Esophagus muscularis mucosa (tissue), 4 donors: ENCODE data around the gene DMRTC2. TPM values are rescaled to one million over a fixed set of nuclear protein-coding genes. Genes with fewer than 3 reads are reported as not detected.

ENCODE experiments used
- DNase-seq: peaks from one replicate; pipeline ENCODE4 v3.0.0-alpha.2; 2017; ENCODE audit errors: extremely low spot score
- H3K27ac ChIP-seq, 4 donors: fragments of 200-600 bp; sonication (generic); replicated peaks in 1 of 4; 1 replicate in 3 of 4; 2 replicates in 1 of 4; pipeline ENCODE4 v1.5.1; 2016 to 2019; ENCODE audit warnings: mild to moderate bottlenecking in 1 of 4
- H3K27me3 ChIP-seq, 4 donors: fragments of 200-600 bp; sonication (generic); one replicate each; pipeline versions ENCODE4 v1.5.1 to v1.6.0; 2016 to 2019
- H3K36me3 ChIP-seq, 4 donors: fragments of 200-600 bp; sonication (generic); one replicate each; pipeline ENCODE4 v1.5.1; 2016 to 2019
- H3K4me1 ChIP-seq, 4 donors: fragments of 200-600 bp; sonication (generic); one replicate each; pipeline ENCODE4 v1.5.1; 2016 to 2019
- H3K4me3 ChIP-seq, 4 donors: fragments of 200-600 bp; sonication (generic); 1 replicate in 2 of 4; 2 replicates in 2 of 4; pipeline ENCODE4 v1.5.1; 2016 to 2019; ENCODE audit warnings: mild to moderate bottlenecking in 4 of 4, moderate library complexity in 1 of 4
- H3K9me3 ChIP-seq, 4 donors: fragments of 200-600 bp; sonication (generic); 1 replicate in 3 of 4; 2 replicates in 1 of 4; pipeline ENCODE4 v1.5.1; 2016 to 2019
- CTCF ChIP-seq, 3 experiments: fragments of 200-600 bp in 2 of 3; fragments of 450-650 bp in 1 of 3; sonication (generic) in 2 of 3; IDR thresholded peaks; one replicate each; pipeline ENCODE4 v1.5.1; 2017 to 2019; ENCODE audit warnings: antibody characterized with exemption in 3 of 3, mild to moderate bottlenecking in 2 of 3, moderate library complexity in 1 of 3
- EP300 ChIP-seq: sonication (generic); formaldehyde crosslinking; IDR thresholded peaks from one replicate; pipeline ENCODE4 v1.6.1; 2017; ENCODE audit warnings: antibody characterized with exemption
- POLR2A ChIP-seq: fragments of 450-650 bp; IDR thresholded peaks from one replicate; pipeline ENCODE4 v1.6.1; 2017; ENCODE audit warnings: antibody characterized with exemption, moderate library complexity, mild to moderate bottlenecking, low read depth
- POLR2AphosphoS5 ChIP-seq, 2 donors: sonication (generic); formaldehyde crosslinking; IDR thresholded peaks; one replicate each; pipeline ENCODE4 v1.6.1; 2017; ENCODE audit warnings: antibody characterized with exemption in 2 of 2
- WGBS: methylation state at CpG from one replicate; pipeline ENCODE4 v1.1.5; 2018; 5-methylcytosine and 5-hydroxymethylcytosine counted together
- intact Hi-C: fragments of 100-400 bp; cut with DNase I; formaldehyde crosslinking; loops from one replicate; pipeline ENCODE4 v1.15.1; 2023
- total RNA-seq, 4 donors: library from RNA; depleted of rRNA; stranded (reverse); fragments of >200 nt; gene quantifications; one replicate each; pipeline versions ENCODE4 v1.1.0 to v1.2.1, GENCODE V29; 2016

The DMRTC2 gene
- total RNA-seq, 4 donors from 2014 or later, result not detected

GRCh38 chr19:41882568-41883462 is 38.0 kb downstream of the DMRTC2 start, which contains the start of gene ARHGEF1:
ARHGEF1 (plus strand) TSS chr19:41883184; CDS start chr19:41888083, 4,899 bp downstream.
- DNase-seq, result no peak
- Histone ChIP-seq H3K9me3 (no peaks in the 10 kb centered on the region), H3K27me3 (no peaks in the 10 kb centered on the region), H3K36me3 (peaks cover 0 to 9% (median 5%) of the 10 kb centered on the region in 4 donors), H3K27ac (peak within 1 kb of the TSS; percentile 81 to 92 (median 88)), H3K4me3 (peak within 1 kb of the TSS; percentile 88 to 99 (median 95)), H3K4me1 (peaks cover 38 to 53% (median 49%) of the 10 kb centered on the region in 4 donors)
- no peak for TF ChIP-seq EP300
- peak in 1 of 2 donors; percentile 55 for TF ChIP-seq POLR2AphosphoS5 (IDR thresholded peaks at IDR 0.05)
- intact Hi-C loops, result no loop called here
- 9% methylated on average over 18 of the region's 80 CpGs for WGBS

- no peaks in the 10 kb centered on the region for H3K27me3 ChIP-seq
- TF ChIP-seq CTCF (IDR thresholded peaks at IDR 0.05) (no peak), POLR2A (no peak), EP300 (no peak), POLR2AphosphoS5 (IDR thresholded peaks at IDR 0.05) (no peak)
- intact Hi-C loops, result no loop called here
- peaks cover 39 to 56% (median 50%) of the 10 kb centered on the region in 4 donors for H3K4me1 ChIP-seq
- peaks cover 0 to 15% (median 10%) of the 10 kb centered on the region in 4 donors for H3K36me3 ChIP-seq
- H3K27ac ChIP-seq, result peak overlapping the region; percentile 81 to 92 (median 88)
- no peaks in the 10 kb centered on the region for H3K9me3 ChIP-seq
- peak overlapping the region; percentile 88 to 99 (median 95) for H3K4me3 ChIP-seq
- under 1% methylated on average over 21 of the region's 23 CpGs for WGBS
- no peak for DNase-seq
Observed at GRCh38 chr19:41883463-41883820, 38.6 kb downstream of the DMRTC2 start.

GRCh38 chr19:41883821-41884733 is 39.2 kb downstream of the DMRTC2 start:
- Histone ChIP-seq H3K36me3 (peaks cover 2 to 22% (median 16%) of the 10 kb centered on the region in 4 donors), H3K9me3 (no peaks in the 10 kb centered on the region), H3K27ac (peak overlapping the region; percentile 81 to 92 (median 88)), H3K4me3 (peak overlapping the region; percentile 88 to 99 (median 95)), H3K4me1 (peaks cover 39 to 56% (median 50%) of the 10 kb centered on the region in 4 donors), H3K27me3 (no peaks in the 10 kb centered on the region)
- DNase-seq, result peak; percentile 94
- intact Hi-C loops, result no loop called here
- TF ChIP-seq POLR2A (no peak), CTCF (IDR thresholded peaks at IDR 0.05) (peak; percentile 21 to 46 (median 25)), POLR2AphosphoS5 (IDR thresholded peaks at IDR 0.05) (peak; percentile 86 to 91)
- 0% methylated on average over 50 of the region's 66 CpGs for WGBS

GRCh38 chr19:41886761-41887710 is 42.2 kb downstream of the DMRTC2 start:
- WGBS, result 57% methylated on average over 13 of the region's 13 CpGs
- peaks cover 8 to 45% (median 40%) of the 10 kb centered on the region in 4 donors for H3K36me3 ChIP-seq
- DNase-seq, result no peak
- H3K4me3 ChIP-seq, result no peak overlapping the region
- TF ChIP-seq POLR2A (no peak), EP300 (no peak), CTCF (IDR thresholded peaks at IDR 0.05) (no peak), POLR2AphosphoS5 (IDR thresholded peaks at IDR 0.05) (no peak)
- intact Hi-C loops, result no loop called here
- no peak overlapping the region for H3K27ac ChIP-seq
- peaks cover 39 to 55% (median 49%) of the 10 kb centered on the region in 4 donors for H3K4me1 ChIP-seq
- H3K27me3 ChIP-seq, result no peaks in the 10 kb centered on the region
- no peaks in the 10 kb centered on the region for H3K9me3 ChIP-seq
